ENCODE data around the gene SLC25A31. TPM values are rescaled to one million over a fixed set of nuclear protein-coding genes. Genes with fewer than 3 reads are reported as not detected.

The SLC25A31 gene
- total and polyA plus RNA-seq, 7 donors = not detected

DNA sequence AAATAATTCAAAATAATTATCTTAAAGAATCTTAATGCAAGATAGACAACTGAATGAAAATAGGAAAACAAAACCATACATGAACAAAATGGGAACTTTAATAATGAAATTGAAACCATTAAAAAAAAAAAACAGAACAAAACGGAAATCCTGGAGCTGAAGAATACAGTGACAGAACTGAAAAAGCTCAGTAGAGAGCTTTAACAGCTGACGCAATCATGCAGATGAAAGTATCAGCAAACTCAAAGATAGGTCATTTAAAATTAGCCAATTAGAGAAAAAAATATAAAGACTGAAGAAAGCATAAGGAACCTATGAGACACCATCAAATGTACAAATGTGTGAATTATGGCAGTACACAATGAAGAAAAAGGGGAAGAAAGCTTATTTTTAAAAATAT is 18.8 kb downstream of the SLC25A31 start:
- Histone ChIP-seq H3K4me1 (no peaks in the 10 kb centered on the region), H3K27ac (no peak overlapping the region), H3K27me3 (no peaks in the 10 kb centered on the region), H3K9me3 (peaks cover 0 to 6% (median under 1%) of the 10 kb centered on the region in 4 donors), H3K36me3 (no peaks in the 10 kb centered on the region), H3K4me3 (no peak overlapping the region)
- 91 to 92% methylated on average over 2 of the region's 2 CpGs for WGBS, 2 donors
- intact Hi-C loops (cut with DNase I) = no loop called here
- TF ChIP-seq EP300 (IDR thresholded peaks at IDR 0.05) (no peak), POLR2A (IDR thresholded peaks at IDR 0.05) (no peak), POLR2AphosphoS5 (IDR thresholded peaks at IDR 0.05) (no peak)
- TF ChIP-seq, protein P1, sequence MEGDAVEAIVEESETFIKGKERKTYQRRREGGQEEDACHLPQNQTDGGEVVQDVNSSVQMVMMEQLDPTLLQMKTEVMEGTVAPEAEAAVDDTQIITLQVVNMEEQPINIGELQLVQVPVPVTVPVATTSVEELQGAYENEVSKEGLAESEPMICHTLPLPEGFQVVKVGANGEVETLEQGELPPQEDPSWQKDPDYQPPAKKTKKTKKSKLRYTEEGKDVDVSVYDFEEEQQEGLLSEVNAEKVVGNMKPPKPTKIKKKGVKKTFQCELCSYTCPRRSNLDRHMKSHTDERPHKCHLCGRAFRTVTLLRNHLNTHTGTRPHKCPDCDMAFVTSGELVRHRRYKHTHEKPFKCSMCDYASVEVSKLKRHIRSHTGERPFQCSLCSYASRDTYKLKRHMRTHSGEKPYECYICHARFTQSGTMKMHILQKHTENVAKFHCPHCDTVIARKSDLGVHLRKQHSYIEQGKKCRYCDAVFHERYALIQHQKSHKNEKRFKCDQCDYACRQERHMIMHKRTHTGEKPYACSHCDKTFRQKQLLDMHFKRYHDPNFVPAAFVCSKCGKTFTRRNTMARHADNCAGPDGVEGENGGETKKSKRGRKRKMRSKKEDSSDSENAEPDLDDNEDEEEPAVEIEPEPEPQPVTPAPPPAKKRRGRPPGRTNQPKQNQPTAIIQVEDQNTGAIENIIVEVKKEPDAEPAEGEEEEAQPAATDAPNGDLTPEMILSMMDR (IDR thresholded peaks at IDR 0.05) = no peak
- no peak for DNase-seq

DNA sequence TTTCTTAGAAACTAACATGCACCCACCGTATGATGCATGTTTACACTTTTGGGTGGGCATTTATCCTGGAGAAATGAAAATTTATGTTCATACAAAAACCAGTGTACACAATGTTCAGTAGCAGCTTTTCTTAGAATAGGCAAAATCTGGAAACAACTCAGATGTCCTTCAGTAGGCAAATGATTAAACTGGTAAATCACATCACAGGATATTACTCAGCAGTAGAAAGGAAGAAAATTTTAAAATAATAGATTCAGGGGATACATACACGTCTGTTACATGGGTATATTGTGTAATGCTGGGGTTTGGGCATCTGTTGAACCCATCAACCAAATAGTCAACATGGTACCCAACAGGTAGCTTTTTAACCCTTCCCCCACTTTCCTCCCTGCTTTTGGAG is 26.7 kb downstream of the SLC25A31 start:
- H3K9me3 ChIP-seq = no peaks in the 10 kb centered on the region
- no peak for DNase-seq
- intact Hi-C loops (cut with DNase I) = no loop called here
- no peak overlapping the region for H3K27ac ChIP-seq
- no peak for TF ChIP-seq POLR2AphosphoS5 (IDR thresholded peaks at IDR 0.05)
- no peak for TF ChIP-seq POLR2A (IDR thresholded peaks at IDR 0.05)
- TF ChIP-seq EP300 (IDR thresholded peaks at IDR 0.05) = no peak
- TF ChIP-seq, protein P1 (IDR thresholded peaks at IDR 0.05) = no peak
- no peaks in the 10 kb centered on the region for H3K27me3 ChIP-seq
- H3K36me3 ChIP-seq = no peaks in the 10 kb centered on the region
- 75 to 84% methylated on average over 2 of the region's 2 CpGs for WGBS, 2 donors
- no peaks in the 10 kb centered on the region for H3K4me1 ChIP-seq
- no peak overlapping the region for H3K4me3 ChIP-seq

DNA sequence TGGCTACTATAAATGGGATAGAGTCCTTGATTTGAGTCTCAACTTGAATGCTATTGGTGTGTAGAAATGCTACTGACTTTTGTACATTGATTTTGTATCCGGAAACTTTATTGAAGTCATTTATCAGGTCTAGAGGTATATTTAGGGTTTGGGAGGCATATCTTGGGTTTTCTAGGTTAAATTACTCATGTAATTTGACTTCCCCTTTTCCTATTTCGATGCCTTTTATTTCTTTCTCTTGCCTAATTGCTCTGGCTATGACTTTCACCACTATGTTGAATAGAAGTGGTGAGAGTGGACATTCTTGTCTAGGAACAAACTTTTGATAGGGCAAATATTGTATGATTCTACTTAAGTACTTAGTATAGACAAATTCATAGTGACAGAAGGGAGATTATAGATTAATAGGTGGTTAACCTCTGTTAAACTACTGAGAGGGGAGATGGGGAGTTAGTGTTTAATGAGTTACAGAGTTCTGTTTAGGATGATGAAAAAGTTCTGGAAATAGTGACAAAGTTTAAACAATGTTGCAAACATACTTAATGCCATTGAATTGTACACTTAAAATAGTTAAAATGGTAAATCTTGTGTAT is 29.1 kb downstream of the SLC25A31 start:
- 59 to 85% methylated on average over 2 of the region's 2 CpGs for WGBS, 2 donors
- Histone ChIP-seq H3K27ac (no peak overlapping the region), H3K4me3 (no peak overlapping the region), H3K4me1 (no peaks in the 10 kb centered on the region), H3K9me3 (no peaks in the 10 kb centered on the region), H3K27me3 (no peaks in the 10 kb centered on the region), H3K36me3 (no peaks in the 10 kb centered on the region)
- TF ChIP-seq, protein P1 (IDR thresholded peaks at IDR 0.05) = no peak
- TF ChIP-seq POLR2A (IDR thresholded peaks at IDR 0.05) (no peak), EP300 (IDR thresholded peaks at IDR 0.05) (no peak), POLR2AphosphoS5 (IDR thresholded peaks at IDR 0.05) (no peak)
- DNase-seq = no peak
- intact Hi-C loops (cut with DNase I) = no loop called here

DNA sequence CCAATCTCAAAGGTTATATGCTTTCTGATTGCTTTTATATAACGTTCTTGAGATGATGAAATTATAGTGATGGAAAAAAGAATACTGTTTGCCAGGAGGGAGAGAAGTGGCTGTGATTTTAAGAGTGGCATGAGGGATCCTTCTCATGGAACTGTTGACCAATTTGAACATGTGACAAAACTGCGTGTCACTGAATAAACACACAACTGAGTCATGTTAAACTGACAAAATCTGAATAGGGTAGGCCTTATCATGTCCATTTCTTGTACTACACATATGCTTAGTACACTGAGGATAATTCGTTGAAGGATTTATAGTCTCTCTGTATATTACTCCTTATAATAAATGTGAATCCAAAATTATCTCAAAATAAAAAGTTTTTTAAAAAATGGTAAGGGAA is 29.7 kb downstream of the SLC25A31 start:
- no peaks in the 10 kb centered on the region for H3K4me1 ChIP-seq
- DNase-seq = no peak
- no peak overlapping the region for H3K27ac ChIP-seq
- H3K36me3 ChIP-seq = no peaks in the 10 kb centered on the region
- no peaks in the 10 kb centered on the region for H3K9me3 ChIP-seq
- H3K27me3 ChIP-seq = no peaks in the 10 kb centered on the region
- intact Hi-C loops (cut with DNase I) = no loop called here
- no peak overlapping the region for H3K4me3 ChIP-seq
- 38 to 72% methylated on average over 3 of the region's 3 CpGs for WGBS, 2 donors
- no peak for TF ChIP-seq POLR2AphosphoS5 (IDR thresholded peaks at IDR 0.05)
- TF ChIP-seq, protein P1 (IDR thresholded peaks at IDR 0.05) = no peak
- no peak for TF ChIP-seq POLR2A (IDR thresholded peaks at IDR 0.05)
- TF ChIP-seq EP300 (IDR thresholded peaks at IDR 0.05) = no peak

All from sigmoid colon (tissue), 7 donors.